ENCODE measurements around the gene EXD1.

The EXD1 gene

GRCh38 chr15:41256577-41257038 is 26.1 kb upstream of the EXD1 start:
- no peaks in the 10 kb centered on the region for H4K20me1 ChIP-seq (ENCODE audit: insufficient read depth, low read length)
- no peaks in the 10 kb centered on the region for H3K79me2 ChIP-seq (ENCODE audit: low read length)
- no peak overlapping the region for H3K9ac ChIP-seq (ENCODE audit: low read length)
- no peaks in the 10 kb centered on the region for H3K9me3 ChIP-seq (replicated peaks; ENCODE audit: insufficient read depth, low read length)
- H3K4me3 ChIP-seq (ENCODE audit: low read length): no peak overlapping the region
- no peaks in the 10 kb centered on the region for H3K4me1 ChIP-seq (ENCODE audit: low read length)
- no peak overlapping the region for H3K27ac ChIP-seq (ENCODE audit: low read length)
- H2AFZ ChIP-seq (ENCODE audit: low read length): no peak overlapping the region
- no peaks in the 10 kb centered on the region for H3F3A ChIP-seq (ENCODE audit: insufficient read depth, low read length)
- TF ChIP-seq EZH2phosphoT487 (IDR thresholded peaks at IDR 0.05; ENCODE audit: low read length) (no peak), EZH2 (optimal IDR thresholded peaks at IDR 0.05; ENCODE audit: low read depth, low read length) (no peak)
- TF ChIP-seq, protein P1, sequence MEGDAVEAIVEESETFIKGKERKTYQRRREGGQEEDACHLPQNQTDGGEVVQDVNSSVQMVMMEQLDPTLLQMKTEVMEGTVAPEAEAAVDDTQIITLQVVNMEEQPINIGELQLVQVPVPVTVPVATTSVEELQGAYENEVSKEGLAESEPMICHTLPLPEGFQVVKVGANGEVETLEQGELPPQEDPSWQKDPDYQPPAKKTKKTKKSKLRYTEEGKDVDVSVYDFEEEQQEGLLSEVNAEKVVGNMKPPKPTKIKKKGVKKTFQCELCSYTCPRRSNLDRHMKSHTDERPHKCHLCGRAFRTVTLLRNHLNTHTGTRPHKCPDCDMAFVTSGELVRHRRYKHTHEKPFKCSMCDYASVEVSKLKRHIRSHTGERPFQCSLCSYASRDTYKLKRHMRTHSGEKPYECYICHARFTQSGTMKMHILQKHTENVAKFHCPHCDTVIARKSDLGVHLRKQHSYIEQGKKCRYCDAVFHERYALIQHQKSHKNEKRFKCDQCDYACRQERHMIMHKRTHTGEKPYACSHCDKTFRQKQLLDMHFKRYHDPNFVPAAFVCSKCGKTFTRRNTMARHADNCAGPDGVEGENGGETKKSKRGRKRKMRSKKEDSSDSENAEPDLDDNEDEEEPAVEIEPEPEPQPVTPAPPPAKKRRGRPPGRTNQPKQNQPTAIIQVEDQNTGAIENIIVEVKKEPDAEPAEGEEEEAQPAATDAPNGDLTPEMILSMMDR (IDR thresholded peaks at IDR 0.05; ENCODE audit: low read length): no peak
- DNase-seq: no peak
- no peaks in the 10 kb centered on the region for H3K36me3 ChIP-seq (replicated peaks; ENCODE audit: insufficient read depth, low read length)
- no peak overlapping the region for H3K4me2 ChIP-seq (ENCODE audit: low read depth, low read length)
- H3K27me3 ChIP-seq (replicated peaks; ENCODE audit: insufficient read depth, low read length): no peaks in the 10 kb centered on the region
- H3K9me2 ChIP-seq (replicated peaks; ENCODE audit: insufficient read depth, low read length): no peaks in the 10 kb centered on the region

DNA sequence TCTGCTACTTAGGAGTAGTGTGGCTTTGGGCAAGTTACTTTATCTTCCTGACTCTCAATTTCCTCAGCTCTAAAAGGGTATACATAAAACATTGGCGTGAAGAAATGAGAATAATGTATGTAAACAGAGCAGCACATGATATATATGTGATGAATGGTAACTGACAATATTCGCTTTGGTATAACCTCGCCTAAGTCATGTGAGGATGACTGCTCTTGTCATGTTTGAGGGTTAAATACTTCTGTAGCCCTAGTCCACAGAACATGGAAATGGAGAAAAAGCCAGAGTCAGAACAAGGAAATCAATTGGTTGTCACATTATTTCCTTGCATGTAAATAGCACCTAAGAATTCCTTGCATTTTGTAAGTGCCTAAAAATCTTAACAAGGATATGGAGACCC is 25.5 kb upstream of the EXD1 start:
- no peaks in the 10 kb centered on the region for H3F3A ChIP-seq (ENCODE audit: insufficient read depth, low read length)
- H3K9ac ChIP-seq (ENCODE audit: low read length): no peak overlapping the region
- H3K36me3 ChIP-seq (replicated peaks; ENCODE audit: insufficient read depth, low read length): no peaks in the 10 kb centered on the region
- H3K4me1 ChIP-seq (ENCODE audit: low read length): no peaks in the 10 kb centered on the region
- H3K27me3 ChIP-seq (replicated peaks; ENCODE audit: insufficient read depth, low read length): no peaks in the 10 kb centered on the region
- no peak overlapping the region for H2AFZ ChIP-seq (ENCODE audit: low read length)
- no peak overlapping the region for H3K4me2 ChIP-seq (ENCODE audit: low read depth, low read length)
- no peaks in the 10 kb centered on the region for H4K20me1 ChIP-seq (ENCODE audit: insufficient read depth, low read length)
- H3K79me2 ChIP-seq (ENCODE audit: low read length): no peaks in the 10 kb centered on the region
- no peak overlapping the region for H3K4me3 ChIP-seq (ENCODE audit: low read length)
- TF ChIP-seq, protein P1 (IDR thresholded peaks at IDR 0.05; ENCODE audit: low read length): no peak
- TF ChIP-seq EZH2 (optimal IDR thresholded peaks at IDR 0.05; ENCODE audit: low read depth, low read length): no peak
- no peaks in the 10 kb centered on the region for H3K9me2 ChIP-seq (replicated peaks; ENCODE audit: insufficient read depth, low read length)
- H3K27ac ChIP-seq (ENCODE audit: low read length): no peak overlapping the region
- H3K9me3 ChIP-seq (replicated peaks; ENCODE audit: insufficient read depth, low read length): no peaks in the 10 kb centered on the region
- no peak for DNase-seq

GRCh38 chr15:41254560-41254959 is 24.0 kb upstream of the EXD1 start:
- Histone ChIP-seq H3K4me1 (ENCODE audit: low read length) (no peaks in the 10 kb centered on the region), H4K20me1 (ENCODE audit: insufficient read depth, low read length) (no peaks in the 10 kb centered on the region), H3K27me3 (replicated peaks; ENCODE audit: insufficient read depth, low read length) (no peaks in the 10 kb centered on the region), H3K9me2 (replicated peaks; ENCODE audit: insufficient read depth, low read length) (no peaks in the 10 kb centered on the region), H3K27ac (ENCODE audit: low read length) (no peak overlapping the region), H3K4me2 (ENCODE audit: low read depth, low read length) (no peak overlapping the region), H3K9ac (ENCODE audit: low read length) (no peak overlapping the region), H3K9me3 (replicated peaks; ENCODE audit: insufficient read depth, low read length) (no peaks in the 10 kb centered on the region), H2AFZ (ENCODE audit: low read length) (no peak overlapping the region), H3K4me3 (ENCODE audit: low read length) (no peak overlapping the region), H3K79me2 (ENCODE audit: low read length) (no peaks in the 10 kb centered on the region), H3K36me3 (replicated peaks; ENCODE audit: insufficient read depth, low read length) (no peaks in the 10 kb centered on the region), H3F3A (ENCODE audit: insufficient read depth, low read length) (no peaks in the 10 kb centered on the region)
- no peak for DNase-seq
- TF ChIP-seq EZH2phosphoT487 (IDR thresholded peaks at IDR 0.05; ENCODE audit: low read length) (no peak), EZH2 (optimal IDR thresholded peaks at IDR 0.05; ENCODE audit: low read depth, low read length) (no peak)
- TF ChIP-seq, protein P1 (IDR thresholded peaks at IDR 0.05; ENCODE audit: low read length): no peak
